Neutrophil (primary cell): ENCODE data around the gene PRDM2.
A peak's percentile ranks its signal among the peaks of the same experiment; 100 is the strongest.
"Not testable (repeated sequence)": the region's sequence is repeated elsewhere in the genome, so short reads cannot be mapped to it uniquely, and the experiment has no call there.

Experiments
- H3K27ac ChIP-seq: fragments of 200-600 bp; sonication (generic); 2 replicates; pipeline ENCODE4 v1.5.1; 2016; ENCODE audit warnings: mild to moderate bottlenecking, moderate library complexity
- H3K27me3 ChIP-seq: fragments of 200-600 bp; sonication (generic); 2 replicates; pipeline ENCODE4 v1.6.0; 2016; ENCODE audit warnings: mild to moderate bottlenecking
- H3K36me3 ChIP-seq: fragments of 200-600 bp; sonication (generic); 2 replicates; pipeline ENCODE4 v1.5.1; 2017
- H3K4me1 ChIP-seq, 2 experiments: fragments of 200-600 bp in 1 of 2; sonication (generic) in 1 of 2; 1 replicate in 1 of 2; 2 replicates in 1 of 2; pipeline versions ENCODE4 v1.5.1 to v1.6.1; 2013 to 2016; ENCODE audit warnings: low read depth in 1 of 2, low read length in 1 of 2, mild to moderate bottlenecking in 1 of 2, moderate library complexity in 1 of 2; ENCODE audit not compliant: control insufficient read depth in 1 of 2, insufficient read depth in 1 of 2
- H3K4me3 ChIP-seq, 2 experiments: fragments of 200-600 bp in 1 of 2; sonication (generic) in 1 of 2; 1 replicate in 1 of 2; 2 replicates in 1 of 2; pipeline ENCODE4 v1.5.1; 2013 to 2016; ENCODE audit warnings: low read depth in 1 of 2, low read length in 1 of 2, mild to moderate bottlenecking in 1 of 2, moderate library complexity in 1 of 2
- H3K9me3 ChIP-seq: fragments of 200-600 bp; sonication (generic); 2 replicates; pipeline ENCODE4 v1.5.1; 2016
- TF ChIP-seq, protein P1 (sequence below): fragments of 200-600 bp; sonication (generic); IDR thresholded peaks from 2 replicates; pipeline ENCODE4 v1.5.1; 2016; ENCODE audit warnings: antibody characterized with exemption

The PRDM2 gene

DNA sequence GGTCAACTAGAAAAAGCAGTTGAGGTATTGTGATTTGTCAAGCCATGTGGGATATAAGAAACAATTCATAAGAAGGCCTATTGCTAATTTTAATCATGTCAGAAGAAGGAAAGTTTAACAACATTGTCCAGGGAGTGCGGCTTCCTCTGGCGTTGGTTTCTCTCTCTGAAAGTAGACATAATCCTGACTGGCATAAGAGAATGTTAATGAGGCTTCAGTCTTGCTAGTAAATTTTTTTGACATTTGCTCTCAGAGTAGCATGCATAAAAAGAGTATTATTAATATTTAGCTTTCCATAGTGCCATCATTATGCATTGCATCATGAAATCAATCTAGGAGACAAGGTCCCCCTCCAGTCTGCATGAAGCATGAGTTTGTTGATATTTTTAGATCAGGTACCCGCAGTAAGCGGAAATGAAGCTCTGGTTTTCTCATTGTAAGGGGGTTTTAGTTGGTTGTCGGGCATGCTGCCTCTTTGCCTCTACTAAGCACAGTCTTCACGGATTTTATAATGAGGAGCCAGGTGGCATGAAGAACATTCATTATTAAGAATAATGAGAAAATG is 12.8 kb upstream of the PRDM2 start:
- Histone ChIP-seq H3K4me1 (no peaks in the 10 kb centered on the region), H3K36me3 (no peaks in the 10 kb centered on the region), H3K4me3 (no peak overlapping the region), H3K27me3 (no peaks in the 10 kb centered on the region), H3K27ac (no peak overlapping the region), H3K9me3 (no peaks in the 10 kb centered on the region)
- TF ChIP-seq, protein P1, sequence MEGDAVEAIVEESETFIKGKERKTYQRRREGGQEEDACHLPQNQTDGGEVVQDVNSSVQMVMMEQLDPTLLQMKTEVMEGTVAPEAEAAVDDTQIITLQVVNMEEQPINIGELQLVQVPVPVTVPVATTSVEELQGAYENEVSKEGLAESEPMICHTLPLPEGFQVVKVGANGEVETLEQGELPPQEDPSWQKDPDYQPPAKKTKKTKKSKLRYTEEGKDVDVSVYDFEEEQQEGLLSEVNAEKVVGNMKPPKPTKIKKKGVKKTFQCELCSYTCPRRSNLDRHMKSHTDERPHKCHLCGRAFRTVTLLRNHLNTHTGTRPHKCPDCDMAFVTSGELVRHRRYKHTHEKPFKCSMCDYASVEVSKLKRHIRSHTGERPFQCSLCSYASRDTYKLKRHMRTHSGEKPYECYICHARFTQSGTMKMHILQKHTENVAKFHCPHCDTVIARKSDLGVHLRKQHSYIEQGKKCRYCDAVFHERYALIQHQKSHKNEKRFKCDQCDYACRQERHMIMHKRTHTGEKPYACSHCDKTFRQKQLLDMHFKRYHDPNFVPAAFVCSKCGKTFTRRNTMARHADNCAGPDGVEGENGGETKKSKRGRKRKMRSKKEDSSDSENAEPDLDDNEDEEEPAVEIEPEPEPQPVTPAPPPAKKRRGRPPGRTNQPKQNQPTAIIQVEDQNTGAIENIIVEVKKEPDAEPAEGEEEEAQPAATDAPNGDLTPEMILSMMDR = no peak

DNA sequence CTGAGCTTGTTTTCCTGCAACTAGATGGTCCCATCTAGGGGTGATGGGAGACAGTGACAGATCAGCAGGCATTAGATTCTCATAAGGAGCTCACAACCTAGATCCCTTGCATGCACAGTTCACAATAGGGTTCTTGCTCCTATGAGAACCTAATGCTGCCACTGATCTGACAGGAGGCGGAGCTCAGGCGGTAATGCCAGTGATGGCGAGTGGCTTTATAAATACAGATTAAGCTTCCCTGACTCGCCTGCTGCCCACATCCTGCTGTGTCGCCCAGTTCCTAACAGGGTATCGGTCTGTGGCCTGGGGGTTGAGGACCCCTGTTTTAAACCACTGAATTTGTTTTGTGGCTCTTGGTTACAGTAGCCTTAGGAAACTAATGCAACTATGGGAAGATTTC is 6.9 kb upstream of the PRDM2 start:
- not testable (repeated sequence) for H3K9me3 ChIP-seq, H3K36me3 ChIP-seq, H3K4me3 ChIP-seq, H3K27me3 ChIP-seq, H3K4me1 ChIP-seq, H3K27ac ChIP-seq

DNA sequence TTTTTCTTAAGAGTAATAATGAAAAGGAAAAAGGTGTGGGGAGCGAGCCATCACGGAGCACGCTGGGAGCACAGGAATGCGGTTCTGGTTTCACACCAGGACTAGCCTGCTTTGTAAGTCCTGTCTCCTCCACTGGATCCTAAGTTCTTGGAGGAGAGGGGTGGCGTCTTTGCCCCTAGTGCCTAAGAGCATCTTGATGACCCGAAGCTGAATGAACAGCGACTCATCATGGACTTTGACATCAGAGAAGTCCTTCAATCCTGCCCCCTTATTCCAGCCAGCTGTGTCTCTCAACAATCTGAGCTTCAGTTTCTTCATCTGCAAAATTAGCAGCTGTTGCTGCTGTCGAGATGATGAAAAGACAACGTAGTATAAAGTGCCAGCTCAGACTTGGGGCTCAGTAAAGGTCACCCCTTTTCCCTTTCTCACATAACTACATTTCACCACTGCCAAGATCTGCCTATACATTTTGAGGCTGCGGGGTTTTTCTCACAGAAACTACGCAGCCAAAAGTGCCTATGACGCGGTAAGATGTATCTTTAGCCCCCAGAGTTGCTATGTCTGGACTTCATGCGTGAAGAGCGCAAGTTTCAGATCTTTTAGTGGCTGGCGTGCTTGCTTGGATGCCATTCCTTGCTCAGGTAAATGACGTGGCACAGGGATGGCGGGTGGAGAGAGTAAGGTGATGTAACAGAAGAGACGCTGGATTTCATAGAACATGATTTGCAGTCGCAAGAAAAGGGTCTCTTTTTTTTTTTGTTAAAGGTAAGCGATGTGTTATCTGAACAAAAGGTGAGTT is 4.9 kb upstream of the PRDM2 start:
- TF ChIP-seq, protein P1 = no peak
- Histone ChIP-seq H3K4me1 (peaks cover 9% of the 10 kb centered on the region in 2 experiments), H3K27ac (no peak overlapping the region), H3K27me3 (no peaks in the 10 kb centered on the region), H3K9me3 (no peaks in the 10 kb centered on the region), H3K4me3 (no peak overlapping the region), H3K36me3 (no peaks in the 10 kb centered on the region)

GRCh38 chr1:13697738-13698137 is 2.2 kb upstream of the PRDM2 start:
- H3K27me3 ChIP-seq = no peaks in the 10 kb centered on the region
- no peak overlapping the region for H3K4me3 ChIP-seq
- no peaks in the 10 kb centered on the region for H3K9me3 ChIP-seq
- H3K4me1 ChIP-seq = peaks cover 30 to 31% of the 10 kb centered on the region in 2 experiments
- no peak overlapping the region for H3K27ac ChIP-seq
- no peaks in the 10 kb centered on the region for H3K36me3 ChIP-seq
- TF ChIP-seq, protein P1 = no peak

GRCh38 chr1:13699510-13699909 is 478 bp upstream of the PRDM2 start:
- Histone ChIP-seq H3K4me3 (peak overlapping the region; percentile 90 to 95), H3K27ac (peak overlapping the region; percentile 98), H3K36me3 (no peaks in the 10 kb centered on the region), H3K4me1 (peaks cover 48 to 49% of the 10 kb centered on the region in 2 experiments), H3K27me3 (no peaks in the 10 kb centered on the region), H3K9me3 (no peaks in the 10 kb centered on the region)
- TF ChIP-seq, protein P1 = no peak
